UCSD-AML1 (cell line): ENCODE data around the gene PSMG2.
"Not testable (repeated sequence)": the region's sequence is repeated elsewhere in the genome, so short reads cannot be mapped to it uniquely, and the experiment has no call there.

ENCODE experiments used
- DNase-seq: peaks from one replicate; lab custom pipeline; 2025; ENCODE audit not compliant: unreplicated experiment; lab: John Stamatoyannopoulos, UW

Gene PSMG2

DNA sequence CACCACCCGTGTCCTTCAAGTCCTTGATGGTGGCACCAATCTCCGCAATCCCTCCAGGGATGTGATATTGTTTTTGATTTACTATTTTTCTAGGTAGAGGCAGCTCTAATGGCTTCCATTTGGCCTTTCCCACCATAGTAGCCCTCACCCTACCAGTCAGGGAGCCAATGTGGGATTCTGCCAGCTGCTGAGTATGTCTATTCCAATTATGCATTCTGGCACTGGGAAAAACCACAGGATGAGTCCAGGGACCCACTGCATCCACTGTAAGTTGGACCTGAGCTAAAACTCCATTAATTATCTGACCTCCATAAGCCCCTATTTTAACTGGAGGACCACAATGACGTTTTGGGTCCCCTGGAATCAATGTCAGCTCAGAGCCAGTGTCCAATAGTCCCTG, 55.7 kb downstream of the PSMG2 start:
- not testable (repeated sequence) for DNase-seq

DNA sequence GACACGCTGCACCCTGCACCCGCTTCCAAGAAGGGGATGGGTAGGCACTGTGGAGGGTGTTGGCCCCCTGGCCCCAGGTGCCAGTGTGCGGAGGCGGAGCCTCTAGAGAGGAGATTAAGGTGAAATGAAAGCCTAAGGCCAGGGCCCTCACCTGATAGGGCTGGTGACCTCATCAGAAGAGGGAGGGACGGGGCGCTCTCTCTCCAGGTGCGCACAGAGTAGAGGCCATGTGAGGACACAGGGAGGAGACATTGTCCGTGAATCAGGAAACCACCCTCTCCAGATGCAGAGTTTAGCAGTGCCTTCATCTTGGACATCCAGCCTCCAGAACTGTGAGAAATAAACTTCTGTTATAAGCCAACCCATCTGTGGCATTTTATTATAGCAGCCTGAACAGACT, 62.3 kb downstream of the PSMG2 start:
- DNase-seq = no peak

DNA sequence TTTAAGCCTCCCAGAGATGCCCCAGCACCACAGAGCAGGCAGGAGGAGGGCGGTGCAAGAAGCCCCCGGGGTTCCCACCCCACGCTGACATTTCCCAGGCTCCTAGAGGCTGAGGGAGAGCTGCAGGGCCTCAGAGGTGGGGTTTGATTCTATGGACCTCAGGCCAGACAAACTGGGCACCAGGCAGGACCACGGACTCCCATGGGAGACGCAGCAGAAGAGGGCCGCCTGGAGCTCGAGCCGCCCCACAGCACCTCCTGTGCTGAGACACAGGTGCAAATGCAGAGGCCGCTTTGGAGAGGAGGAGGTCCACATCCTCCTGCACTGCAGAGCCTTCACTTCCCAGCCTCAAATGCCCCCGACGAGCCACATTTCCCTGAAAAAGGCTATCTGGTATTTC, 62.7 kb downstream of the PSMG2 start:
- no peak for DNase-seq

DNA sequence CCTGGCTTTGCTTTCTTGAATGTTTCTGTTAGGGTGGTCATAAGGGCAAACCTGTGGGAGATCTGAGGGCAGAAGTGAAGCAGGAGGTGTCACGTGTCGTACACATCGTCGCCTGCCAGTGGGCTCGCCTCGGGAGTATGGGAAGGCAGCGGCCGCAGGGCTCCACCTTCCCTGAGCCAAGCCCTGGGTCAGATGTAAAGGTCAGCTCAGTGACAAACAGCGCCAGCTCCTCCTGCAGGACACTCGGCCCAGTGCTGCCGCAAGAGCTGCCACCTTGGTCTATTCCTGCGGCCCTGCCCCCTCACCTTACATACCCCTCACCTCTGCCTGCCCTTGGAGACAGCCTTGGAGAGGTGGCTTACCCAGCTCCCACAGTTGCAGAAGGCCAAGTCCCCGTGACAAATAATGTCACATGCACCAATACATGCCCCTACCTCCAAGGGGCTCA, 64.2 kb downstream of the PSMG2 start:
- no peak for DNase-seq

DNA sequence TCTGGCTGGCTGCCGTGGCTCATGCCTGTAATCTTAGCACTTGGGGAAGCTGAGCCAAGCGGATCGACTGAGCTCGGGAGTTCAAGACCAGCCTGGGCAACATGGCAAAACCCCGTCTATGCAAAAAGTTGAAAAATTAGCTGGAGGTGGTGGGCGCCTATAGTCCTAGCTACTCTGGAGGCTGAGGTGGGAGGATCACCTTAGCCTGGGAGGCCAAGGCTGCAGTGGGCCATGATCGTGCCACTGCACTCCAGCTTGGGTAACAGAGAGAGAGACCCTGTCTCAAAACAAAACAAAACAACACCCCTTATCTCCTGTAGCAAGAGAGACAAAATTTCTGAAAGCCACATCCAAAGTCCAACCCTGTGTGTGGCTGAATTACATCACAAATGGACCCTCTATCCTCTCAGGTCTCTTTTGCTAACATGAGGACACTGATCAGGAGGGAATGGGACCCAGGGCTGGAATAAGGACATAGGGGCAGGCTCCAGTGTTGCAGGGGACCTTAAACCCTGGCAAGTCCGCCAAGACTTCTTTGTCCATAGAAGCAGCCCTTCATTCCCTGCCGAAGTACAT, 64.8 kb downstream of the PSMG2 start:
- no peak for DNase-seq

DNA sequence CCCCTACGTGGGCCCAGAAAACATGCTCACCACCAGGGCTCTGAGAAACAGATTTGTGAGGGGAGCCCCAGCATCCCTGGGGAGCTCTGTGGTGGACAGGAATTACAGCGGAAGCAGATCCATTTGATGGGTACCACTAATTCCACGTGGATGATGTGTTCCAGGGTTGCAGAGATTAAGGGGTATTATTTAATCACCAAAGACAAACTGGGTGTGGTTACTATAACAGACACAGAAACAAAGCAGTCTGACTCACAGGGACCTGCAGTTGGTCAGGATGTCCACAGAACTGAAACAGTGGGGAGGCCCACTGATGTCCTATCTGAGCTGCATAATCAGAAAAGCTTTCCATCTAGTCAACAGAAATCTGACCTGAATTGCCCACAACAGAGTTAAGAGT, 65.8 kb downstream of the PSMG2 start:
- no peak for DNase-seq

DNA sequence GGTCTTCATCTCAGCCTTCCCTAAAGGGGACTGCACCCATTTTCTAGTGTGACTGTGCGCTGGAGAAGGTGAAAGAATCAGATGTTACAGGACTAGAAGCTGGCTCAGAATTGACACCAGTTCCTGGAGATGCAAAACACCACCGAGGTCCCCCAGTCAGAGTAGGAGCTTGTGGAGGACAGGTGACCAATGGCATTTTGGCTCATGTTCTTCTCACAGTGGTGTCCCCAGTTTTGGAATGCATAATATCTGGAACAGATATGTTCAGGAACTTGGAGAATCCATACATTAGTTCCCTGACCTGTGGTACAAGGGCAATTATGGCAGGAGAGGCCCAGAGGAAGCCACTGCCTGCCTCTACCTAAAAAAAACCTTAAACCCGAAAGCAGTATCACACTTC, 66.3 kb downstream of the PSMG2 start:
- no peak for DNase-seq

DNA sequence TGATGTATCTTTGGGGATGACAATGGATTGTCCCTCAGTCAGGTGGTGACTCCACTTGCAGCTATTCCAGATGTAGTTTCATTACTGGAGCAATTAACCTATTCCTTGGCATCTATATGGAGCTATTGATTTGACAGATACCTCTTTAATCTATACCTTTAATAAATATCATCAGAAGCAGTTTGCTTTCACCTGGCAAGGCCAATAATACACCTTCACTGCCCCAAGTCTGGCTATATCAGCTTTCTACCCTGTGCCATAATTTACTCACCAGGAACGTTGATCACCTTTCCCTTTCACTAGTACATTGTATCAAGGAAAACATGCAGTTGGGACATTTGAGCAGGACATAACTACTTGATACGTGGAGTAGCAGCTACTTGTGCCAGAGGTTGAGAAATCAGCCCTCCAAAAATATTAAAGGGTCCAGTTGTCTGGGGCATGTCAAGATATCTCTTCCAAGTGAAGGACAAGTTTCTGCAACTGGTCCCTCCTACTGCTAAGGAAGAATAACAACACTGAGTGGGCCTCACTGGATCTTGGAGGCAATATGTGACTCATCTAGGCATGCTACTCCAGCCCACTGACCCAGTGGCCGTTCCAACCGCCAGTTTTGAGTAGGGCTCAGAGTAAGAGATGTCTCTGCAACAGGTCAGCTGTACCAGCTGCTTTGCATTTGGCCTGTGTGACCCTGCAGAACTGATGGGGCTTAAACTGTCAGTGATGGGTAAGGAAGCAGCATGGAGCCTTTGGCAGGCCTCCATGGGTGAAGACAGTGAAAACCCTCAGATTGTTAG, 67.0 kb downstream of the PSMG2 start:
- DNase-seq = no peak

DNA sequence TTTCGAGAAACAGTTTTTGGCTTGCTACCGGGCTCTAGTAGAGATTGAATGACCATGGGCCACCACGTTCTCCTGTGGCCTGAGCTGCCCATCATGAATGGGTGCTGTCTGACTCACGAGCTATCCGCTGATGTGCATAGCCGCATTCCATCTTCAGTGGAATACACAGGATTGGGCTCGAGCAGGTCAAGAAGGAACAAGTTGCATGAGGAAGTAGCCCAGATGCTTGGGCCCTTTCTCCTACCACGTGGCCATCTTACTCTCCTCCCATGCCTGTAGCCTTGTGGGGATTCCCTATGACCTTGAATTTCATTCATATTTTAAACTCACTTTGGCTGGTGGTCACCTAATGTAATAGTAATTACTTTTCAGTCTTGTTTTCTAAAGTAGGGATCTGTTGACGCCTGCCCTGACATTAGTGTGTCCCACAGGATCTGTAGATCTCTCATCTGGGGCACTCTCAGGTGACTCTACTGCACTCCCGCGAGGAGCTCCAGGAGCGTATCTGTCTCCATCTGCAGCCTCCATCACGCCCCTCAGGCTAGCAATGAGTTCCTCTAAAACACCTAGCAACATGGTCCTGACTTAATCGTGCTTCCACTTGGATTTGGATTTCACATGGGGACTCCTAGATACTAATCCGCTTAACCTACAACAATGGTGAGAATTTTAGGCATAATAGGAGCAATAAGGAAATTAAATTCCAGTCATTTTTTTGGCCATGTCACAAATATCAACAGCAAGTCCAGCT, 67.8 kb downstream of the PSMG2 start:
- no peak for DNase-seq

DNA sequence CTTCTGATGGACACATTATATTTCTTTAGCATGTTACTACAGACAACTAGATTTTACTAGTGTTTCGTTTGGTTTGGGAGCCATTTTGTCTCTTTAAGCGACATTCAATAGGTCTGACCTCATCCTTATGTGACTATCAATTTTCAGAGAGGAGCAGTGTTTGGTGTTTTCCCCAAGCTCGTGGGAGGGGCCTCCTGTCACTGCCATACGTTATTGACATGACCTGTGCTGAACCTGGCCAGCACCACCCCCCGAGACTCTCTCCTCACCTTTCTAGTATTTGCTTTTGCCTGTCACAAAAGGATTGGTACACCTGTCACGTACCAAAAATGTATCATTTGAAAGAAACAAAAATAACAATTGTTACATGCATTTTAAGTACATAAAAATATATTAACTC, 69.3 kb downstream of the PSMG2 start:
- no peak for DNase-seq

DNA sequence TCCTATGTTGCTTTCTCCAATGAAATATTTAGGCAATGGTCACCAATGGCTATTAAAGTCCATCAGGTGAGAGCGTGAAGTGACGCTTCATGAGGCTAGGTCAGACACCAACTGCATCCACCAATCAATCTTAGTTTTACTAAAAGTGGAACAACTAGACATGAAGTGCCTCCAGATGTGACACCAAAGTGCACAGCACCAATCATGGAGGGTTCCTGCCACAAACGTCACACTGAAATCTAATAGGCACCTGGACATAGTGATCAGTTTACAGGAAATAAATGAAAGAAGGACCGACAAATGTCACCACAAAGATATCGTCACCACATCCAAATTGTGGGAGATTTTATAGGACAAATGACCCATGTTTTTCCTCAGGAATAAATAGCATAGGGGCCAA, 70.5 kb downstream of the PSMG2 start:
- DNase-seq = no peak

DNA sequence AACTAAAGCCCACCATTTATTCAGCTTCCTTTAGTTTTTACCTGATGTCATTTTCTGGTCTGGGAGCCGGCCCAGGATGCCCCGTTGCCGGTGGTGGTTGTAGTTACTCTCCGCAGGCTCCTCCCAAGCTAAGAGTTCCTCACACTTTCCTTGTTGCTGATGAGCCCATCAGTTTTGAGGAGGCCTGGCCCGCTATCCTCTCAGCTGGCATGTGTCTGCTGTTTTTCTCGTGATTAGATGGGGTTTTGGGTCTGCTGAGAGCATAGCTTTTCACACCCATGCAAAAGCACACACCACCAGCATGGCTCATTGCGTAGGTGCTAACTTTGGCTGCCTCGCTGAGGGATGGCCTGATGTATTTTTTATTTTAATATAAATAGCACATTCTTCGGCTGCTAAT, 72.1 kb downstream of the PSMG2 start:
- DNase-seq = no peak
